ENCODE results near the gene SNAP25.
A peak's percentile ranks its signal among the peaks of the same experiment; 100 is the strongest.

Gene SNAP25

DNA sequence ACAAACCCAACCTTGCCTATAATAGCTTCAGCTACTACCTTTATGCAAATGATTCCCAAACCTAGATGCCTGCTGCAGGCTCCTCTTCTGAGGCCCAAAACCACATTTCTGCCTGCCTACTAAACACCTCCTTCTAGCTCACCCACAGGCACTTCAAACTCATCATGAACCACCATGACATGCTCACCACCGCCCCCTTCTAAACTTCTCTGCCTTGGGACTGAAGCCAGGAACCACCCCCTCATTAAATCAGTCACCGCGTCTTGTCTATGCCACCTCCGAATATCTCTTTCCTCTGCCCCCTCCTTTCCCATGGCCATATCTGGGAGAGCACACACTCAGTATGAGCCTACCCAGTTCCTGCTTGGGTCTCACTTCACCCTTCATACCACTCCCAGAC lies 101.2 kb downstream of the SNAP25 start:
- peaks cover 20% of the 10 kb centered on the region for H3K27me3 Mint-ChIP-seq
- ATAC-seq, result no peak
- peaks cover 12% of the 10 kb centered on the region for H3K9me3 Mint-ChIP-seq
- no peak overlapping the region for H3K27ac Mint-ChIP-seq
- H3K4me3 Mint-ChIP-seq, result no peak overlapping the region
- no peaks in the 10 kb centered on the region for H3K4me1 Mint-ChIP-seq
- no peaks in the 10 kb centered on the region for H3K36me3 Mint-ChIP-seq

DNA sequence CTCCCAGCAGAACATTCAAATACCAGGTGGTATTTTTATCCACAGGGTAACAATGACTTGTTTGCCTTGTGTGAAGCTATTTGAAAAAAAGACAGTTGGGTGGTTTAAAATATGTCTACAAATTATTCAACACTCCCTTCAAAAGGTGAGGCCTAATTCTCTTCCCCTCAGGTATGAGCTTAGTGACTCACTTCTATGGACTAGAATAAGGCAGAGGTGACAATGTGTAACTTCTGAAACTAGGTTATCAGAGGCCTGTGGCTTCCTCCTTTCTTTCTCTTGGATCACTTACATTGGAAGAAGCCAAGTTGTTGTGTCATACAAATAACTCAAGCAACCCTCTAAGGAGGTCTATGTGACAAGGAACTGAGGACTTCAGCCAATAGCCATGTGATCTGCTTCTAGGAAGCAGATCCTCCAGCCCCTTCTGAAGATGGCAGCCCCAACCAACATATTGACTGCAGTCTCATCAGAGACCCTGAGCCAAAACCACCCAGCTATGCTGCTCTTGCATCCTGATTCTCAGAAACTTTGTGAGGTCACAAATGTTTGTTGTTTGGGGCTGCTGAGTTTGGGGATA lies 102.6 kb downstream of the SNAP25 start:
- no peak overlapping the region for H3K4me3 Mint-ChIP-seq
- peaks cover 20% of the 10 kb centered on the region for H3K27me3 Mint-ChIP-seq
- H3K4me1 Mint-ChIP-seq, result no peaks in the 10 kb centered on the region
- H3K9me3 Mint-ChIP-seq, result peaks cover 11% of the 10 kb centered on the region
- no peaks in the 10 kb centered on the region for H3K36me3 Mint-ChIP-seq
- H3K27ac Mint-ChIP-seq, result no peak overlapping the region
- ATAC-seq, result no peak

DNA sequence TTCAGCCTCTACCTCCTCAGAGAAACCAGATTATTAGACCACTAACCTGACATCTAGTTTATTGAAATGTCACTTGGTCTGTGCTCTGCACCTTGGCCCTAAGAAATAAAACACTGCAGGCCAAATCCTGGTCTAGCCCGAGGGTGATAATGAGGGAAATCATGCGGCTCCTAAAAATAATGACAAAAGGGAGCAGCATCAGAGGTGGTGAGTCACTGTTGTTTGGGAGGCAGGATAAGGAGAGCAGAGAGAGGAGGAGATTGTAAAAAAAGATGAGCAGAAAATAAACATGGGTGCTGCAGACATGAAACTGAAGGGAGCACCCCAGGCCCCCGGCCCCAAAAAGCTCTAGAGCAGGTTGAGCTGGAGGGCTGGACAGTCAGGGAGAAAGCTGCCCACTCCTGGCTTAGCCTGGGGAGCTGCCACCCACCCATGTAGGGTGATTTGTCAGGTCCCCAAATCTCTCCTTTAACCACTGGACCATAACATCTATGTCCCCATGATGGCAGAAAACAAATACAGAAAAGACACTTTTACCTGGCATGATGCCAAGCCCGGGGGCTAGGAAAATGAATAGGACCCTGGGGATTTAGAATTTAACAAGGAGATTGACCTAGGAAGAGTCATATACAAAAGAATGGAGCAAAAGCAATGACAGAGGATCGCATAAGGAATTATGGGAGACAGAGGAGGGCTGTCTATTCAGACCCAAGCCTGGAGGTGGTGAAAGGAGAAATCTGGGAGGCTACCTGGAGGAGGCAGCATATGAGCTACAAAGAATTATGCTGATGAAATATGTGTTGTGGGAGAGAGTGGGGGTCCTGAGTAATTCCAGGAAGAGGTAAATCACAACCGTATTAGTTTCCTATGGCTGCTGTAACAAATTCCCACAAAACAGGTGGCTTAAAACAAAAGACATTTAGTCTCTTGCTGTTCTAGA lies 103.7 kb downstream of the SNAP25 start:
- H3K4me3 Mint-ChIP-seq, result no peak overlapping the region
- ATAC-seq, result no peak
- H3K27me3 Mint-ChIP-seq, result peaks cover 20% of the 10 kb centered on the region
- H3K4me1 Mint-ChIP-seq, result no peaks in the 10 kb centered on the region
- H3K9me3 Mint-ChIP-seq, result peaks cover 3% of the 10 kb centered on the region
- no peaks in the 10 kb centered on the region for H3K36me3 Mint-ChIP-seq
- no peak overlapping the region for H3K27ac Mint-ChIP-seq

DNA sequence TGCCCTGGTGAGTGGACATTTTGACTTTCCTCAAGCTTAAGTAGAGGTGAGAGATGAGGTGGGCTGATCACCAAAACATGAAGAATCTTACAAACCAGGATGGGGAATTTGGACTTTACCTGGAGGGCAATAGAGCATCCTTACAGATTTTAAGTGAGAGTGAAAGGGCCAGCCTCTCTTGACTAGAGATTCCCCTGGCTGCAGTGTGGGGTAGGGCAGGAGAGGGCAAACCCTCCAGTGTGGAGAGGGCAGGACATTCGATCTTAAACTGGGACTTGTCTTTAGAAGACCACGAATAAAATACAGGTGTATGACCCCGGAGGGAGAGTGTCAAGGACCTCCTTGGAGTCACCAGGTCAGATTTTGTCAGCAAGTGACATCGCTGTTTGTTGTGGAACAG lies 105.1 kb downstream of the SNAP25 start:
- Mint-ChIP-seq H3K36me3 (no peaks in the 10 kb centered on the region), H3K9me3 (peaks cover 3% of the 10 kb centered on the region), H3K4me3 (no peak overlapping the region), H3K27ac (no peak overlapping the region), H3K27me3 (peaks cover 20% of the 10 kb centered on the region), H3K4me1 (no peaks in the 10 kb centered on the region)
- ATAC-seq, result peak; percentile 22

DNA sequence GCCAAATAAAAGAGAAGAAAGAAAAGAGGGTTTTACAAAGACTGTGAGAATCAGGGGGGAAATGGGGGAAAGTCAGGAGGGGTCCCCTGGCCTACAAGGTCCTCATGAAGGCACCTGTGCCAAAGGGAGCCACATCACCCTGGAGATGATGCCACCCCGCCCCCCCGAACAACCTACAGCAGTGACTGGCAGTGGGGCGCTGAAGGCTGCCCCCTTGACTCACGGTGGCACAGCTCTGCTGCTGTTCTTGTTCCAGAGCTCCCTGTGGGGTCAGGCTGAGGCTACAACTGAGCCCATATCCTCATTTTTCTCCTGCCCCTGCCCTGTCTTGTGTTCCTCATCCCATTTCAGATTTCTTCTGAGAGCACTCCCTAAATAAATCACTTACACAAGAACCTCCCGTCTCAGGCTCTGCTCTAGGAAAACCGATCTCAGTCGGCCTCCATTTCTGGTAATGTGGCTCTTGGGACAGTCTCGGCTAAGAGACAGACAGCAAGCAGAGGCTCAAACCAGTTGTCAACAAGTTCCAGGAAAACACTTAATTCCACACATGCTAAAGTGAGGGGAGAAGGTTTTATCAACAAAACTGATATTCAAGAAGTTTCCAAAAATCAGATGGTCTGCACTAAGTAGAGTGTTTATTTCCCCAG lies 105.7 kb downstream of the SNAP25 start:
- no peak for ATAC-seq
- Mint-ChIP-seq H3K9me3 (peaks cover 3% of the 10 kb centered on the region), H3K27ac (no peak overlapping the region), H3K4me1 (no peaks in the 10 kb centered on the region), H3K4me3 (no peak overlapping the region), H3K36me3 (no peaks in the 10 kb centered on the region), H3K27me3 (peaks cover 20% of the 10 kb centered on the region)

DNA sequence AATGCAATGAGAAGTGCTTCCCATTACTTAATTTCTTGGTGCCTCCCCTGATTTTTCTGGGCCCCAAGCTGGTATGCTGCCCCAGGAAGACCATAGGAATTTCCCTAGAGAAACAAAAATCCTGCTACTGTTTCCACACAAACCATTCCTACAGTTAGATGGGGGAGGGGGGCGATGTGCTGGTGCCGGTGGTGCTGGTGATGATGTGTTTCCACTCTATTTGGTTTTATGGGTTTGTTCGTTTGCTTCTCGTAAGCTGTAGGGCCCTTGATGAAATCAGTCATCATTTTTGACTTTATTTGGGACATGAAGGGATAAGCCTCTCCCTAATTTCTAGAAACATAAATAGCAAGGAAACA lies 110.2 kb downstream of the SNAP25 start:
- H3K4me1 Mint-ChIP-seq, result no peaks in the 10 kb centered on the region
- H3K27ac Mint-ChIP-seq, result no peak overlapping the region
- no peaks in the 10 kb centered on the region for H3K27me3 Mint-ChIP-seq
- no peak for ATAC-seq
- no peaks in the 10 kb centered on the region for H3K36me3 Mint-ChIP-seq
- no peak overlapping the region for H3K4me3 Mint-ChIP-seq
- no peaks in the 10 kb centered on the region for H3K9me3 Mint-ChIP-seq

DNA sequence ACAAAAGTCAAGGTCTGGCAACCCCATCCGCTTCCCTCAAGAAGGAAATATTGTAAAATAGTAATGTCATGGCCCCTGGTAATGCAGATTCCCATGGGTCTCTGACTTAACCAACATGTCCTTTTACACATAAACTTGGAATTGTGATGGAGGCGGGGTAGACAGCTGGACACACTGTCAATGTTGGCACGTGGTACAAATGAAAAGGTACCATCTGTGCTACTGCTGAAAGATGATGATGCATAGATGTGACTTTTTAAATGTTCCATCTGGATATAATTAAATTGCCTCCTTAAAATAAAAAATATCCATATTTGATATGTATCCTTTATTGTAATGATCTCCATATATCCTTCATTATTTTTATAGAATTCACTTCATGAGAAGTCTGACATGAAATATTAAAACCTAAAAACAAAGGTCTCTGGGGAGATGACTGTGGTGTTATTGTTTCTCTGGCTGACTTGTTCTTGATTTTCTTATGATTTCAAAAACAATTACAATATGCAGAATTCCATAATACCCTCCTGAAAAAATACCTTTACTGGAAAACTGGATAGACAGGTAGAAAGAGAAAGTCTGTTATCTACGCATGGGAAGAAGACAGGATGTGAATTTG lies 110.9 kb downstream of the SNAP25 start:
- no peaks in the 10 kb centered on the region for H3K27me3 Mint-ChIP-seq

DNA sequence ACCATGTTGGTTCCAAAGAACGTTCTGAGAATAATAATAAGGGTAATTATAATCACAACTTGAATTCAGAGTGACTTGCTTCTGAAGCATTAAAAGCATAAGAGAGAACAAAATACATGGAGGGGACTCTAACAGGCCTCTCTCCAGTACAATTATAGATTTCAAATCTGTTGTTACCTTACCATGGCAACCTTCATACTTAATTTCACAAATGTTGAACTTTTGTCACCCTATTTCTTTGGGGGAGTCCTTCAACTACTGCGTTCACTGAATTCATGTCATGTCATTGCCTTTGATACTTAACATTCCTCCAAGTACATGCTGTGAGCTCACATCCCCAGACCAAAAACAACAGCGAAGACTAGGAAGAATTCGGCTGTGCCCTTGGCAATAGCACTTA lies 111.4 kb downstream of the SNAP25 start:
- no peaks in the 10 kb centered on the region for H3K9me3 Mint-ChIP-seq
- H3K27ac Mint-ChIP-seq, result no peak overlapping the region
- no peaks in the 10 kb centered on the region for H3K4me1 Mint-ChIP-seq
- H3K27me3 Mint-ChIP-seq, result no peaks in the 10 kb centered on the region
- no peak for ATAC-seq
- H3K4me3 Mint-ChIP-seq, result no peak overlapping the region
- no peaks in the 10 kb centered on the region for H3K36me3 Mint-ChIP-seq

More for the DNA sequence above, 110.9 kb downstream of the SNAP25 start:
- Mint-ChIP-seq H3K27ac (no peak overlapping the region), H3K4me1 (no peaks in the 10 kb centered on the region), H3K36me3 (no peaks in the 10 kb centered on the region), H3K9me3 (no peaks in the 10 kb centered on the region), H3K4me3 (no peak overlapping the region)
- no peak for ATAC-seq

DNA sequence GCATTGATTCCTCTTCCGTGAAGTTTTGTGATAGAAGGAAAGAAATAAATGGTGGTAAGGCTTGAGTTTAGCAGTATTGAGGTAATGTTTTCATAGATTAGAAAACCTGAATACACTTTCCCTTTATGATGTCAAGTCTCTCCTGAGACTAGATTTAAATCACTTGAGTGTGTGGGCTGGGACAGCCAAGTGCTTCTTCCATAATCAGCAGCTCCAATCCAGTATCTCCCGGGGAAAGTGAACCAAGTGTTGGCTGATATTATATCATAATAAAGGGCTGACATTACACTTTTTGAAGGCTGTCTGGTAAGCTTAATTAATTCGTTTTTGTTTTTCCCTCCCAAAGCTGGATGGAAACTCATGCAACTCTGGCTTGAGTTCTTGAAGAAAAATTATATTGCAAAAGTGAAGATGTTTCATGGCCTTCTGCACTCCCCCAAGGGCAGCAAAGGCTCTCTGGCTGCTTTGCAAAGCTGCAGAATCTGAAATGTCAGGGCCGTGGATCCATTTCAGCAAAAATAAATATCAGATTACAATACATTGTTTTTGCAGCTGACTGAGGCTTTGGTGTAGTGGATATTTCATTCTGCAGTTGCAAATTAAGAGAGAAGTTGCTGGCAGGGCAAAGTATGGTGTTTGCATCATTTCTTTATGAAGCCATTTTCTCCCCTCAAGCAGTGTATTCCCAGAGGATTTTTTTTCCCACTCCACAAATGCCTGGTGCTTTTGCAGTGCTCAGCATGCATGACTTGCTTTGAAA lies 114.2 kb downstream of the SNAP25 start:
- ATAC-seq, result no peak
- Mint-ChIP-seq H3K9me3 (no peaks in the 10 kb centered on the region), H3K27ac (no peak overlapping the region), H3K27me3 (no peaks in the 10 kb centered on the region), H3K4me3 (no peak overlapping the region), H3K4me1 (no peaks in the 10 kb centered on the region), H3K36me3 (no peaks in the 10 kb centered on the region)

DNA sequence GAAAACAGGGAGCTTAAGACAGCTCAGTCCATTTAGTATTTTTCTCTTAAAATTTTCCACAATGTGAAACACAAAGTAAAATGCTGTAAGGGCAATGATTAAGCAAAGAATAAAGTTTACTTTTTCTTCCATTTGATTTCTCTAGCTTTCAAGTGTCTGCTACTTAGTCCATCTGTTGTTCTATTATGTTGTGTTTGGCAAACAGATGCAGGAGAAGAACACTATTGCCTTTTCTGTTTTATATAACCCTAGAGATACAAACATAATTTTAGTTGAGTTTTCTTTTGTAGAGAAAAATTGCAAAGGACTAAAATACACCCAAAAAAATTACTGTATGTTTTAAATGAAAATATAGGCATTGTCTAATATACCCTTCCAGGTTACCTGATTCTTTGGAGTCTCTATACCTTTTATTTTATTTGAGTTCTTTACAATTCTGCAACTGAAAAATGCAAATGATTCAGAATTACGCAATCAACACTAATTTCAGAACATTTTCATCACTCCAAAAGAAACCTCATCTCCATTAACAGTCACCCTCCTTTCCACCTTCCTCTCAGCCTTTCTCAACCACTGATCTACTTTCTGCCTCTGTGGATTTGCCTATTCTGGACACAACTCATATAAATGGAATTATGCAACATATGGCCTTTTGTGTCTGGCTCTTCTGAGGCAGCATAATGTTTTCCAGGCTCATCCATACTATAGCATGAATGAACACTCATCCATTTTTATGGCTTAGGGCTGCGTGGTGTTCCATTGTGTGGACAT lies 118.5 kb downstream of the SNAP25 start:
- Mint-ChIP-seq H3K9me3 (no peaks in the 10 kb centered on the region), H3K36me3 (no peaks in the 10 kb centered on the region), H3K27ac (no peak overlapping the region), H3K4me3 (no peak overlapping the region), H3K4me1 (no peaks in the 10 kb centered on the region), H3K27me3 (no peaks in the 10 kb centered on the region)
- ATAC-seq, result no peak

DNA sequence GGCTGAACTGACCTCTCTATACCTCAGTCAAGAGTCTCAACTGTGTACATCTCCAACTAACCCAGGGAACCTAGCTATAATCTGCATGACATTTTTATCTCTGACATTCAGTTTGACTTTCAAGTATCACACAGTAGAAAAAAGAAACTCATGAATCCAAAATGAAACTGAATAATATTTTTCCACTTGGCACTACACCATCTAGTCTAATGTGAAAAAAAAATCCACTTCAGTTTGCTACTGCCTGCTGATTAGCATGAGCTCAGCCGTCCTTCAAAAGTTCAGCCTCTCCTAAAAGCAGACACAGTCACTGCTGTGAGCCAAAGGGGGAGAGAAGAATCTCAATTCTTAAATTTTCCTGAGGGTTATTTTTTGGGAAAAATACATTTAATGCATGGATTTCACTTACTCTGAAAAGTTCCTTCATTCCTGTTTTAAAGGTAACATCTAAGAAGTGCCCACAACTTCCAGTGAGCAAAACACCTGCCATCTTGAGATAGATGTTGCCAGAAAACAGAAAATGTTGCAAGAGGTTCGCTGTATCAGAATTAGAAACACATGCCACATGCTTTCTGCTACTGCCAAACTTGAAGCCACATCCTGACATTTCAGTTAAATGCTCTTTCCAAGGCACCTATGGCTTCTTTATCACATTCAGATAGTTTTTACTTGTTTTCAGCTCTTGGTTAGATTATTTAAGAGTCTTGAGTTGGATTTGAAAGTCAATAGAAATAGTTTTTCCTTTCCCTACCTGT lies 120.0 kb downstream of the SNAP25 start:
- no peaks in the 10 kb centered on the region for H3K4me1 Mint-ChIP-seq
- no peak for ATAC-seq
- no peak overlapping the region for H3K4me3 Mint-ChIP-seq
- H3K36me3 Mint-ChIP-seq, result no peaks in the 10 kb centered on the region
- H3K9me3 Mint-ChIP-seq, result no peaks in the 10 kb centered on the region
- no peak overlapping the region for H3K27ac Mint-ChIP-seq
- H3K27me3 Mint-ChIP-seq, result no peaks in the 10 kb centered on the region

DNA sequence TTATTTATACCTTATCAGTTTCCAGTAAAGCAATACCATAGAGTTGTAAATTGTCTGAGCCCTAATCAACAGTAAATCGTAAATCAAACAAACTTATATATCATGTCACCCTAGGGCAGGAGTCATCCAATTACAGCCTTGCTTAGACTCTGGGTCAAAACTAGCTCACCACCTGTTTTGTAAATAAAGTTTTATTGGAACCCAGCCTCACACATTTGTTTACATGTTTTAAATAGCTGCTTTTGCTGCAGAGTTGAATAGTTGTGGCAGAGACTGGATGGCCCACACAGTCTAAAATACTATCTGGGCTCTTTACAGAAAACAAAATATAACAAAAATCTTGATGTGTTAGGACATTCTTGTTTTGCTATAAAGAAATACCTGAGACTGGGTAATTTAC lies 121.0 kb downstream of the SNAP25 start:
- Mint-ChIP-seq H3K27ac (no peak overlapping the region), H3K4me3 (no peak overlapping the region), H3K36me3 (no peaks in the 10 kb centered on the region), H3K27me3 (peaks cover 6% of the 10 kb centered on the region), H3K4me1 (no peaks in the 10 kb centered on the region), H3K9me3 (no peaks in the 10 kb centered on the region)
- no peak for ATAC-seq

DNA sequence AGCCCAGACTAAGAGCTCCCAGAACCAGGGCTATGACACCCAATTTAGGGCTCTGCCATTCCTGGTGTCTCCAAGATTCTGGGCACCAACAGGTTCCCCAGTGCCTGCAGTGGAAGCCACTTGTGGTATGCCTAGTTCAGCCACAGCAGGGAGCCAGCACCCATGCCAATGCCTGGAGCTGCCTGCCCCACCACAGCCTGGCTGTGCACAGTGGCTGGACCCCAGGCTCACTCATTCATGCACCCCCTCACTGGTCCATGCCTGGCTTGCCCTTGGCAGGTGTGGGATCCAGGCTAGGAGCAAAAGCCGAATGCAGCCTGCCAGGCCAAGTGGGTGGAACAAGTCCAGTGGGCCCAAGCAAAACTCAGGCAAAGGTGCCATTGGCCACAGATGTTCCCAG lies 123.5 kb downstream of the SNAP25 start:
- H3K4me1 Mint-ChIP-seq, result no peaks in the 10 kb centered on the region
- no peak for ATAC-seq
- no peaks in the 10 kb centered on the region for H3K36me3 Mint-ChIP-seq
- H3K9me3 Mint-ChIP-seq, result no peaks in the 10 kb centered on the region
- no peak overlapping the region for H3K27ac Mint-ChIP-seq
- no peak overlapping the region for H3K4me3 Mint-ChIP-seq
- H3K27me3 Mint-ChIP-seq, result peaks cover 13% of the 10 kb centered on the region

DNA sequence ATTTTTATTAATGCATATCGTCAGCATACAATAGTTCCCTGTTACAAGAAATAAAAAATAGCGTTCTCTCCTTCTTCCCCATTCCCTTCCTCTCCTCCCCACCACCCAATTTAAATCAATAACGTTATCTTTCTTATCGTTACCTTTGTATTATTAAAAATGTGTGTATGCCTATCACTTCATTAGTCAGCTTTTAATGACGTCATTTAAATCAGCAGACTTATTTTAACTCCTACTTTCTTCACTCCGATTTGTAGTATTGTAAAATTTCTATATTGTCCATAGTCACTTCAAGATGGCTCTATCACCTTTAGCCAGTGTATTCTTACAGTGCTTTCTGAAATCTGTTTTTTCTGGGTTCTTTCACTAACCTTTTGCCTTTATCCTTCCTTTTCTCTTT lies 126.3 kb downstream of the SNAP25 start:
- Mint-ChIP-seq H3K27ac (no peak overlapping the region), H3K4me1 (no peaks in the 10 kb centered on the region), H3K4me3 (no peak overlapping the region), H3K27me3 (peaks cover 13% of the 10 kb centered on the region), H3K9me3 (no peaks in the 10 kb centered on the region), H3K36me3 (no peaks in the 10 kb centered on the region)
- no peak for ATAC-seq

Measured in stimulated activated memory B cell treated with anti-CD40 and anti-IgM and Interleukin-4, amounts not matched to agents 10 μg/mL and 1 μg/mL and 100 μg/mL, for 72 hours (primary cell).